ENCODE results near the gene SMIM21. TPM values are rescaled to one million over a fixed set of nuclear protein-coding genes. Genes with fewer than 3 reads are reported as not detected.

The SMIM21 gene
- total RNA-seq, 1 experiment from 2014 or later: not detected

- POLR2A ChIA-PET: interaction anchor here (0.7 kb wide), 1 partner anchor 56 kb away, joined by 4 read pairs; no protein-coding TSS in a partner anchor
- H3K27ac Mint-ChIP-seq: no peak overlapping the region
- no peaks in the 10 kb centered on the region for H3K36me3 Mint-ChIP-seq
- H3K4me3 Mint-ChIP-seq: no peak overlapping the region
- H3K27me3 Mint-ChIP-seq (ENCODE audit: low read depth): no peaks in the 10 kb centered on the region
- TF ChIP-seq IRF2 (CRISPR knock-in tag; IDR thresholded peaks at IDR 0.05; ENCODE audit: borderline replicate concordance, low read depth) (no peak), RELA (CRISPR knock-in tag; IDR thresholded peaks at IDR 0.05; ENCODE audit: borderline replicate concordance) (no peak), NR2C2 (CRISPR knock-in tag; IDR thresholded peaks at IDR 0.05) (no peak), NR3C1 (CRISPR knock-in tag; conservative IDR thresholded peaks at IDR 0.05; ENCODE audit: low read depth) (no peak), RORB (CRISPR knock-in tag; IDR thresholded peaks at IDR 0.05) (no peak), USF1 (CRISPR knock-in tag; IDR thresholded peaks at IDR 0.05) (no peak)
- H3K9me3 Mint-ChIP-seq: no peaks in the 10 kb centered on the region
- ATAC-seq (no peak), DNase-seq (ENCODE audit: low spot score) (no peak)
- CTCF ChIA-PET: no interaction called here
- H3K4me1 Mint-ChIP-seq: peaks cover 18% of the 10 kb centered on the region
These were observed 47.7 kb upstream of the SMIM21 start for GRCh38 chr18:75475228-75475627.

GRCh38 chr18:75474332-75474731 is 46.8 kb upstream of the SMIM21 start:
- ATAC-seq (no peak), DNase-seq (ENCODE audit: low spot score) (no peak)
- CTCF ChIA-PET: no interaction called here
- no peaks in the 10 kb centered on the region for H3K9me3 Mint-ChIP-seq
- POLR2A ChIA-PET: no interaction called here
- H3K27ac Mint-ChIP-seq: no peak overlapping the region
- H3K4me1 Mint-ChIP-seq: peaks cover 18% of the 10 kb centered on the region
- TF ChIP-seq FOXK1 (CRISPR knock-in tag; IDR thresholded peaks at IDR 0.05) (no peak), CDX4 (CRISPR knock-in tag; IDR thresholded peaks at IDR 0.05; ENCODE audit: borderline replicate concordance) (no peak), NR1H2 (CRISPR knock-in tag; IDR thresholded peaks at IDR 0.05) (no peak), TEAD4 (CRISPR knock-in tag; IDR thresholded peaks at IDR 0.05) (no peak), CREM (CRISPR knock-in tag; IDR thresholded peaks at IDR 0.05) (no peak), IRF1 (CRISPR knock-in tag; IDR thresholded peaks at IDR 0.05) (no peak), MYBL2 (CRISPR knock-in tag; IDR thresholded peaks at IDR 0.05) (no peak), HMGXB4 (CRISPR knock-in tag; IDR thresholded peaks at IDR 0.05) (no peak)
- H3K4me3 Mint-ChIP-seq: no peak overlapping the region
- no peaks in the 10 kb centered on the region for H3K27me3 Mint-ChIP-seq (ENCODE audit: low read depth)
- no peaks in the 10 kb centered on the region for H3K36me3 Mint-ChIP-seq

GRCh38 chr18:75473316-75473715 is 45.8 kb upstream of the SMIM21 start:
- Mint-ChIP-seq H3K27ac (no peak overlapping the region), H3K4me3 (no peak overlapping the region), H3K4me1 (peaks cover 18% of the 10 kb centered on the region), H3K36me3 (no peaks in the 10 kb centered on the region), H3K27me3 (ENCODE audit: low read depth) (no peaks in the 10 kb centered on the region), H3K9me3 (no peaks in the 10 kb centered on the region)
- DNase-seq (ENCODE audit: low spot score) (no peak), ATAC-seq (no peak)
- POLR2A ChIA-PET: no interaction called here
- CTCF ChIA-PET: no interaction called here
- TF ChIP-seq CREM (CRISPR knock-in tag; IDR thresholded peaks at IDR 0.05) (no peak), OVOL2 (CRISPR knock-in tag; IDR thresholded peaks at IDR 0.05; ENCODE audit: borderline replicate concordance) (no peak), AR (CRISPR knock-in tag; IDR thresholded peaks at IDR 0.05) (no peak), RORB (CRISPR knock-in tag; IDR thresholded peaks at IDR 0.05) (no peak), E2F1 (CRISPR knock-in tag; IDR thresholded peaks at IDR 0.05) (no peak), NR2C2 (CRISPR knock-in tag; IDR thresholded peaks at IDR 0.05) (no peak), ZNF281 (CRISPR knock-in tag; IDR thresholded peaks at IDR 0.05) (no peak), JAZF1 (CRISPR knock-in tag; IDR thresholded peaks at IDR 0.05) (no peak), ATF6 (CRISPR knock-in tag; IDR thresholded peaks at IDR 0.05) (no peak)
